ENCODE data around the gene TBCE.

Gene TBCE

DNA sequence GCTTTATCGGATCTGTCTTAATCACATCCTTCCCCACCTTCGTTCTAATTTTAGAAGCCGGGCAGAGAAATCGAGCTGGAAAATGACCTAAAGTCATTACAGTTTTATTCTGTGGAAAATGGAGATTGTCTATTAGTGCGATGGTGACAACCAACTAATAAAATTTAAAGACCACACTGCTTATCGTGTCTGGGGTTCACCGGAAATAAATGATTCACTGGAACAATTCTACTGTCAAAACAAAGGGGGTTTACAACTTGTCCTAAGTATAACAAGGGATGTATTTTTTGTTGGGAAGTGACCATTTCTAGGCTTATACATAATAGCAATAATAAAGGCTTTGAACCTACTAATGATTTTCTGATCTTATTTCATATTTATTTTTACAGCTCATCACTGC lies 81.4 kb downstream of the TBCE start:
- H3K4me2 ChIP-seq (ENCODE audit: low read depth, low read length, poor library complexity, severe bottlenecking), result no peak overlapping the region
- H3K9me2 ChIP-seq (replicated peaks; ENCODE audit: insufficient read depth, low read length), result no peaks in the 10 kb centered on the region
- H3K9ac ChIP-seq (ENCODE audit: low read length), result no peak overlapping the region
- peaks cover 7% of the 10 kb centered on the region; the same call in 1 of the 2 replicates for H3K36me3 ChIP-seq (ENCODE audit: low read length)
- no peaks in the 10 kb centered on the region for H4K20me1 ChIP-seq (ENCODE audit: low read depth, low read length)
- TF ChIP-seq CTCF (IDR thresholded peaks at IDR 0.05; ENCODE audit: insufficient read depth, low read length, poor library complexity, severe bottlenecking) (no peak), EZH2phosphoT487 (conservative IDR thresholded peaks at IDR 0.05; ENCODE audit: low read length) (no peak)
- H3K27ac ChIP-seq (ENCODE audit: low read depth, low read length), result no peak overlapping the region
- no peaks in the 10 kb centered on the region for H3F3A ChIP-seq (ENCODE audit: insufficient read depth)
- no peak overlapping the region for H3K4me3 ChIP-seq (ENCODE audit: insufficient read depth, low read length, poor library complexity, severe bottlenecking)
- no peak overlapping the region for H2AFZ ChIP-seq (ENCODE audit: low read depth, low read length, severe bottlenecking)
- no peaks in the 10 kb centered on the region for H3K9me3 ChIP-seq (ENCODE audit: insufficient read depth, low read length)
- H3K27me3 ChIP-seq (ENCODE audit: low read length), result no peaks in the 10 kb centered on the region
- H3K79me2 ChIP-seq (ENCODE audit: insufficient read depth, low read length), result no peaks in the 10 kb centered on the region

DNA sequence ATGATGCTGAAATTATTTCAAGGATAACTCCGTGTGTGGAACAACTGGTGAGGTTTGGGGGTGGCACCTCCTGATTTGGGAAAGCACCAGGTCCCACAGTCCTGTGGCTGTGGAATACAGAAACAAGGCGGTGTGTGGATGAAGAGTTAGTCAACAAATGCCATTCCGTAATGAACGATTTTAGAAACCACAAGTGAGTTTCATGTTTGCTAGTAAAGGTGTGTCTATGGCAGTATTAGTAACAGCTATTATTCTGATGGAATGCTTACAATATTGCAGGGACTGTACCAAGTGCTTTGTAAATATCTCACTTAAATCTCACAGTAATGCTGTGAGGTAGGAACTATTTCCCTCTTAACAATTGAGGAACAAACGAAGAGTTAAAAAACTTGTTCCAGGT lies 83.2 kb downstream of the TBCE start:
- H3F3A ChIP-seq (ENCODE audit: insufficient read depth), result no peaks in the 10 kb centered on the region
- no peaks in the 10 kb centered on the region for H4K20me1 ChIP-seq (ENCODE audit: low read depth, low read length)
- no peak overlapping the region for H3K9ac ChIP-seq (ENCODE audit: low read length)
- H3K27ac ChIP-seq (ENCODE audit: low read depth, low read length), result no peak overlapping the region
- no peaks in the 10 kb centered on the region for H3K9me3 ChIP-seq (ENCODE audit: insufficient read depth, low read length)
- H2AFZ ChIP-seq (ENCODE audit: low read depth, low read length, severe bottlenecking), result no peak overlapping the region
- H3K27me3 ChIP-seq (ENCODE audit: low read length), result no peaks in the 10 kb centered on the region
- H3K9me2 ChIP-seq (replicated peaks; ENCODE audit: insufficient read depth, low read length), result no peaks in the 10 kb centered on the region
- no peaks in the 10 kb centered on the region for H3K79me2 ChIP-seq (ENCODE audit: insufficient read depth, low read length)
- H3K36me3 ChIP-seq (ENCODE audit: low read length), result peaks cover 7% of the 10 kb centered on the region; the same call in 1 of the 2 replicates
- no peak overlapping the region for H3K4me3 ChIP-seq (ENCODE audit: insufficient read depth, low read length, poor library complexity, severe bottlenecking)
- no peak overlapping the region for H3K4me2 ChIP-seq (ENCODE audit: low read depth, low read length, poor library complexity, severe bottlenecking)
- TF ChIP-seq CTCF (IDR thresholded peaks at IDR 0.05; ENCODE audit: insufficient read depth, low read length, poor library complexity, severe bottlenecking), result no peak
- no peak for TF ChIP-seq EZH2phosphoT487 (conservative IDR thresholded peaks at IDR 0.05; ENCODE audit: low read length)

DNA sequence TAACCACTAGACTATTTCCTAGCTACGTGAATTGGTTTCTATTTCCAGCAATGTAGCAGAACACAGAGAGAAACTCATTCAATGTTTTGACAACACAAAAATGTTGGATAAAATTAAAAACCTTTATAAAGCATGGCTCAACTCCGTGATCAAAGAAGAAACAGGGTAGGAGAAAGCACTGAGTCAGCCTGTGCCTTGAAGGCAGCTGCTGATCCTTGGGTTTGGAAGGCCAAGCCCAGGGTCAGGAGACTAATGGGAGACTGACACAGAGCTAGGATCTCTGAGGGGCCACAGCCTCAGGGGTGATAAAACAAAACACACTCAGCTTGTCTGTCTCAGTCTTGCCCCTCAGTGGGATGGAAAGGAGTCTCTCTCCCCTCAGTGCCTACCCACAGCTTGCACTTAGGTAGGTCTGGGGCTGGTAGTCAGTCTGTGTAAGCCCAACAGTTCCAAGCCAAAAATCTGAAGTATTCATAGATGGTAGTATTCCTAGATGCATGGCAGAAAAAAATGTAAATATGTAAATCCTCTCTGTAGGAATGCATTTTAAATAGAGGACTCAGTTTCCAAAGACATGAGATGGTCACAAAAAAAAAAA lies 83.8 kb downstream of the TBCE start:
- peaks cover 7% of the 10 kb centered on the region; the same call in 1 of the 2 replicates for H3K36me3 ChIP-seq (ENCODE audit: low read length)
- H3K9ac ChIP-seq (ENCODE audit: low read length), result no peak overlapping the region
- no peak overlapping the region for H2AFZ ChIP-seq (ENCODE audit: low read depth, low read length, severe bottlenecking)
- H4K20me1 ChIP-seq (ENCODE audit: low read depth, low read length), result no peaks in the 10 kb centered on the region
- no peak overlapping the region for H3K27ac ChIP-seq (ENCODE audit: low read depth, low read length)
- no peaks in the 10 kb centered on the region for H3K79me2 ChIP-seq (ENCODE audit: insufficient read depth, low read length)
- no peak overlapping the region for H3K4me3 ChIP-seq (ENCODE audit: insufficient read depth, low read length, poor library complexity, severe bottlenecking)
- TF ChIP-seq EZH2phosphoT487 (conservative IDR thresholded peaks at IDR 0.05; ENCODE audit: low read length) (no peak), CTCF (IDR thresholded peaks at IDR 0.05; ENCODE audit: insufficient read depth, low read length, poor library complexity, severe bottlenecking) (no peak)
- H3K9me2 ChIP-seq (replicated peaks; ENCODE audit: insufficient read depth, low read length), result no peaks in the 10 kb centered on the region
- H3K27me3 ChIP-seq (ENCODE audit: low read length), result no peaks in the 10 kb centered on the region
- H3K9me3 ChIP-seq (ENCODE audit: insufficient read depth, low read length), result no peaks in the 10 kb centered on the region
- H3F3A ChIP-seq (ENCODE audit: insufficient read depth), result no peaks in the 10 kb centered on the region
- no peak overlapping the region for H3K4me2 ChIP-seq (ENCODE audit: low read depth, low read length, poor library complexity, severe bottlenecking)
